ENCODE measurements around the gene CENPP.

Gene CENPP

DNA sequence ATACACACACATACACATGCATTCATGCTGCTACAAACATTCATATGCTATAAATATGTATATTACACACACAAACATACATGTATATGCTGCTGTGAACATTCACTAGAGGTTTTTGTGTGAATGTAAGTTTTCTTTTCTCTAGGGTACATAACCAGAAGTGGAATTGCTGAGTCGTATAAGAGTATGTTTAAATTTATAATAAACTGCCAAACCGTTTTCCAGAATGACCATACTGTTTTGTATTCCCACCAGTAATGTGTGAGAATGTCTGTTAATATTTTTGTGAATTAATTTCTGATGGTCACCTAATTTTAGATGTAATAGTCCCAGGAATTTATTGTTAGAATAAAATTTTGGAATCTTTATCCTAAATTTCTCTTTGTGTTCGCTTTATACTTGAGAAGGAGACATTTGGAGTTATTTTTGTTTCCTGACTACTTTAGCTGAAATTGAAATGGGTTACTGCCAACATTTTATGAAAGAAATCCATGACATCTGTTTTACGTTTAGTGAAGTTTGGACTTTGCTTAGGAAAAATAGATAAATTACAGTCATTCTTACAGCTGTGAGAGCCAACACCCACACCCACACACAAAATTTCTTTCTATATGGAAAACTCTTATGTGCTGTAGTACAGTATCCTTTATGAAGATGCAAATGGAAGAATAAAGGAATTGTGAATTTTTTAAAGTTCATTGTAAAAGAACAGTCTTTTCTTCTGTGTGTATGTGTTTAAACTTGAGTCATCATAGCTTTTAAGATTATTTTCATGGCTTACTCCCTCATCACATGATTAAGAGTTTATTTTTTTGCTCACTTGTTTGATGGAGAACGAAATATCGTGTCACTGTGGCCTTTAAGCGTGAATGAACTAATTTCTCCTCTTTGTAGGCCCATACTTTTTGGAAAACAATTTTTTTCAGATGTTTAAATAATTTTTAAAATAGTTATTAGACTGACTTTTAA lies 24.3 kb downstream of the CENPP start:
- Histone ChIP-seq H3K4me1 (ENCODE audit: low read length) (no peaks in the 10 kb centered on the region), H3K4me3 (ENCODE audit: low read length) (no peak overlapping the region), H3K27me3 (ENCODE audit: low read depth, low read length) (no peaks in the 10 kb centered on the region), H3K27ac (ENCODE audit: low read length) (no peak overlapping the region), H3K9ac (ENCODE audit: low read length) (no peak overlapping the region), H3K9me3 (ENCODE audit: insufficient read depth, low read length) (no peaks in the 10 kb centered on the region), H3K36me3 (replicated peaks; ENCODE audit: low read depth, low read length) (peaks cover 4% of the 10 kb centered on the region), H3K79me2 (ENCODE audit: low read length) (no peaks in the 10 kb centered on the region), H4K20me1 (ENCODE audit: insufficient read depth, low read length) (no peaks in the 10 kb centered on the region), H2AFZ (ENCODE audit: low read depth, low read length) (no peak overlapping the region), H3K4me2 (ENCODE audit: low read length) (no peak overlapping the region)
- TF ChIP-seq, protein P1, sequence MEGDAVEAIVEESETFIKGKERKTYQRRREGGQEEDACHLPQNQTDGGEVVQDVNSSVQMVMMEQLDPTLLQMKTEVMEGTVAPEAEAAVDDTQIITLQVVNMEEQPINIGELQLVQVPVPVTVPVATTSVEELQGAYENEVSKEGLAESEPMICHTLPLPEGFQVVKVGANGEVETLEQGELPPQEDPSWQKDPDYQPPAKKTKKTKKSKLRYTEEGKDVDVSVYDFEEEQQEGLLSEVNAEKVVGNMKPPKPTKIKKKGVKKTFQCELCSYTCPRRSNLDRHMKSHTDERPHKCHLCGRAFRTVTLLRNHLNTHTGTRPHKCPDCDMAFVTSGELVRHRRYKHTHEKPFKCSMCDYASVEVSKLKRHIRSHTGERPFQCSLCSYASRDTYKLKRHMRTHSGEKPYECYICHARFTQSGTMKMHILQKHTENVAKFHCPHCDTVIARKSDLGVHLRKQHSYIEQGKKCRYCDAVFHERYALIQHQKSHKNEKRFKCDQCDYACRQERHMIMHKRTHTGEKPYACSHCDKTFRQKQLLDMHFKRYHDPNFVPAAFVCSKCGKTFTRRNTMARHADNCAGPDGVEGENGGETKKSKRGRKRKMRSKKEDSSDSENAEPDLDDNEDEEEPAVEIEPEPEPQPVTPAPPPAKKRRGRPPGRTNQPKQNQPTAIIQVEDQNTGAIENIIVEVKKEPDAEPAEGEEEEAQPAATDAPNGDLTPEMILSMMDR (IDR thresholded peaks at IDR 0.05; ENCODE audit: low read depth, low read length): no peak
- no peak for TF ChIP-seq EZH2phosphoT487 (IDR thresholded peaks at IDR 0.05; ENCODE audit: low read depth)

DNA sequence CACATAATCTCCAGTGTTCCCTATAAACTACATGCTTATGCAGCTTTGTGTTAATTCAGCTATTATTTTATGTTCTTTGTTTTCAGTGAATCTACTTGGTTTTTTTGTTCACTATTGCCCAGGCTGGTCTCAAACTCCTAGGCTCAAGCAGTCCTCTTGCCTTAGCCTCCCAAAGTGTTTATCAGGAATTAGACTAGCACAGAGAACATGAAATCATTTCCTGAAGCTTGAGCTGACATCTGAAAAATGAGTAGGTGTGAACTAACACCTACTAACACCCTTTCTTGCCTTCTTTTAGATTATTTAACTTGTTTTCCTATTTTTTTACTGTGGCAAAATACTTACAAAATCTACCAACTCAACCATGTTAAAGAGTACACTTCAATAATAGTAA lies 25.0 kb downstream of the CENPP start:
- Histone ChIP-seq H3K4me1 (ENCODE audit: low read length) (no peaks in the 10 kb centered on the region), H3K27ac (ENCODE audit: low read length) (no peak overlapping the region), H3K4me2 (ENCODE audit: low read length) (no peak overlapping the region), H3K4me3 (ENCODE audit: low read length) (no peak overlapping the region), H3K9ac (ENCODE audit: low read length) (no peak overlapping the region), H3K36me3 (replicated peaks; ENCODE audit: low read depth, low read length) (peaks cover 4% of the 10 kb centered on the region), H2AFZ (ENCODE audit: low read depth, low read length) (no peak overlapping the region), H3K79me2 (ENCODE audit: low read length) (no peaks in the 10 kb centered on the region), H3K27me3 (ENCODE audit: low read depth, low read length) (no peaks in the 10 kb centered on the region), H4K20me1 (ENCODE audit: insufficient read depth, low read length) (no peaks in the 10 kb centered on the region), H3K9me3 (ENCODE audit: insufficient read depth, low read length) (no peaks in the 10 kb centered on the region)
- TF ChIP-seq, protein P1 (IDR thresholded peaks at IDR 0.05; ENCODE audit: low read depth, low read length): no peak

DNA sequence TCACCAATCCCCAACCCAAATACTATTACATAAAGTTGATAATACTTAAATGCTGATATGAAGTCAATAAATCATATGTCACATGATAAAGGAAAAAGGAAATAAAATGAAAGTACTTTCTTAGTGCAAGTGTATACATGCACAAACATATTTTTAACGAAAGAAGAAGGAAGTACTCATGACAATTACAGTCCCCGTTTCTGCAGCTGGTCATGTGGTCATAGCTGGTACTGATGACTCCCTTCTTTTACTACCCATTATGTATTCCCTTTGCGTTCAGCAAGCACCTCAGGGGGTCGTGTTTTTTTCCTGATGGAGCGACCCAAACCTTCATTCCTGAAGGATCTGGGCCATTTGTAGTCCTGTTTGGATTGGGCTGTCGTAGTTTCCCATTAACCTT lies 27.3 kb downstream of the CENPP start:
- Histone ChIP-seq H3K27me3 (ENCODE audit: low read depth, low read length) (no peaks in the 10 kb centered on the region), H3K4me1 (ENCODE audit: low read length) (no peaks in the 10 kb centered on the region), H3K9ac (ENCODE audit: low read length) (no peak overlapping the region), H3K36me3 (replicated peaks; ENCODE audit: low read depth, low read length) (peaks cover 8% of the 10 kb centered on the region), H4K20me1 (ENCODE audit: insufficient read depth, low read length) (no peaks in the 10 kb centered on the region), H3K79me2 (ENCODE audit: low read length) (no peaks in the 10 kb centered on the region), H3K4me2 (ENCODE audit: low read length) (no peak overlapping the region), H3K27ac (ENCODE audit: low read length) (no peak overlapping the region), H3K4me3 (ENCODE audit: low read length) (no peak overlapping the region), H2AFZ (ENCODE audit: low read depth, low read length) (no peak overlapping the region), H3K9me3 (ENCODE audit: insufficient read depth, low read length) (no peaks in the 10 kb centered on the region)
- TF ChIP-seq EZH2phosphoT487 (IDR thresholded peaks at IDR 0.05; ENCODE audit: low read depth): no peak
- TF ChIP-seq, protein P1 (IDR thresholded peaks at IDR 0.05; ENCODE audit: low read depth, low read length): no peak

DNA sequence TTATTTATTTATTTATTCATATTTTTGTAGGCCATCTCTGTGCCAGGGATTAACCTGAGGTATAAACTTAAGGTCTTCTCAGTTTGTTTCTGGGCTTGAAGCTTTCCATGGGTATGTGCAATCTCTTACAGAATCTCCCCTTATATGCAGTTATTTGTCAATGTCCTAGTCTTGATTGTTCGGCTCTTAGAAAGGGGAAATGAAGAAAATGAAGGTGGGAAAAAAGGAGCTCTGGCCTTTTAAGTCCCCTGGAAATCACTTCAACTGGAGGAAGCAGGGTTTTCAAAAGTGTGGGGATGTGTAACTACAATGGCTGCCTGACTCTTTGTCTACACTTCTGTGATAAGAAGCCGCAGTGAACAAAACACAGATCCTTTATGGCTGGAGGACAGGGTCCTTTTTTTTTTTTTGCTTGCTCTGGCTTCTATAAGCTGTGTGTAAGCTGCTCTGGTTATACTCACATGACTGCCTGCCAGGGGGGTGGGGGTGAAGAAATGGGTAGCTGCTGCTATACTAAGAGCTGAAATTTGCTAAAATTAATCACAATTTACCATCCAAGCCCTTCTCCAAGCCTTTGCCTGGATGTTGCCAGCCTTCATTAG lies 33.7 kb downstream of the CENPP start:
- H3K36me3 ChIP-seq (replicated peaks; ENCODE audit: low read depth, low read length): peaks cover 5% of the 10 kb centered on the region
- H3K4me3 ChIP-seq (ENCODE audit: low read length): no peak overlapping the region
- no peak overlapping the region for H3K4me2 ChIP-seq (ENCODE audit: low read length)
- peaks cover 10% of the 10 kb centered on the region for H3K4me1 ChIP-seq (ENCODE audit: low read length)
- no peak overlapping the region for H2AFZ ChIP-seq (ENCODE audit: low read depth, low read length)
- no peak for TF ChIP-seq EZH2phosphoT487 (IDR thresholded peaks at IDR 0.05; ENCODE audit: low read depth)
- TF ChIP-seq, protein P1 (IDR thresholded peaks at IDR 0.05; ENCODE audit: low read depth, low read length): no peak
- H3K27me3 ChIP-seq (ENCODE audit: low read depth, low read length): no peaks in the 10 kb centered on the region
- no peak overlapping the region for H3K9ac ChIP-seq (ENCODE audit: low read length)
- H3K9me3 ChIP-seq (ENCODE audit: insufficient read depth, low read length): no peaks in the 10 kb centered on the region
- H3K27ac ChIP-seq (ENCODE audit: low read length): no peak overlapping the region
- H3K79me2 ChIP-seq (ENCODE audit: low read length): no peaks in the 10 kb centered on the region
- H4K20me1 ChIP-seq (ENCODE audit: insufficient read depth, low read length): no peaks in the 10 kb centered on the region
